ENCODE measurements around the gene PRM3. TPM values are rescaled to one million over a fixed set of nuclear protein-coding genes. Genes with fewer than 3 reads are reported as not detected.

The PRM3 gene
- polyA plus RNA-seq, 3 donors = not detected

- no peak for DNase-seq (ENCODE audit: low read depth in 3 of 3, low spot score in 2 of 3)
Measured at GRCh38 chr16:11248133-11248532, 25.3 kb downstream of the PRM3 start.

GRCh38 chr16:11245988-11246387 lies 27.4 kb downstream of the PRM3 start:
- no peak for DNase-seq (ENCODE audit: low read depth in 3 of 3, low spot score in 2 of 3)

GRCh38 chr16:11245222-11245737 lies 28.1 kb downstream of the PRM3 start:
- no peak for DNase-seq (ENCODE audit: low read depth in 3 of 3, low spot score in 2 of 3)

DNA sequence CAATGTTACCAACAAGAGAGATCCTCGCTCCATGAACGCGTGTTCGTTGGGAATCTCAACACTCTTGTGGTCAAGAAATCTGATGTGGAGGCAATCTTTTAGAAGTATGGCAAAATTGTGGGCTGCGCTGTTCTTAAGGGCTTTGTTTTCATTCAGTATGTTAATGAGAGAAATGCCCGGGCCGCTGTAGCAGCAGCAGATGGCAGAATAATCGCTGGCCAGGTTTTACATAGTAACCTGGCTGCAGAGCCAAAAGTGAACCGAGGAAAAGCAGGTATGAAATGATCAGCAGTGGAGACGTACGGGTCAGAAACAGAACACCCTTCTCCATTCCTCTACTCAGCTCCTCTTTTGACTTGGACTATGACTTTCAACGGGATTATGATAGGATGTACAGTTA lies 30.8 kb downstream of the PRM3 start:
- DNase-seq (ENCODE audit: low read depth in 3 of 3, low spot score in 2 of 3) = no peak

- no peak for DNase-seq (ENCODE audit: low read depth in 3 of 3, low spot score in 2 of 3)
Measured at GRCh38 chr16:11241480-11242204, 31.8 kb downstream of the PRM3 start.

DNA sequence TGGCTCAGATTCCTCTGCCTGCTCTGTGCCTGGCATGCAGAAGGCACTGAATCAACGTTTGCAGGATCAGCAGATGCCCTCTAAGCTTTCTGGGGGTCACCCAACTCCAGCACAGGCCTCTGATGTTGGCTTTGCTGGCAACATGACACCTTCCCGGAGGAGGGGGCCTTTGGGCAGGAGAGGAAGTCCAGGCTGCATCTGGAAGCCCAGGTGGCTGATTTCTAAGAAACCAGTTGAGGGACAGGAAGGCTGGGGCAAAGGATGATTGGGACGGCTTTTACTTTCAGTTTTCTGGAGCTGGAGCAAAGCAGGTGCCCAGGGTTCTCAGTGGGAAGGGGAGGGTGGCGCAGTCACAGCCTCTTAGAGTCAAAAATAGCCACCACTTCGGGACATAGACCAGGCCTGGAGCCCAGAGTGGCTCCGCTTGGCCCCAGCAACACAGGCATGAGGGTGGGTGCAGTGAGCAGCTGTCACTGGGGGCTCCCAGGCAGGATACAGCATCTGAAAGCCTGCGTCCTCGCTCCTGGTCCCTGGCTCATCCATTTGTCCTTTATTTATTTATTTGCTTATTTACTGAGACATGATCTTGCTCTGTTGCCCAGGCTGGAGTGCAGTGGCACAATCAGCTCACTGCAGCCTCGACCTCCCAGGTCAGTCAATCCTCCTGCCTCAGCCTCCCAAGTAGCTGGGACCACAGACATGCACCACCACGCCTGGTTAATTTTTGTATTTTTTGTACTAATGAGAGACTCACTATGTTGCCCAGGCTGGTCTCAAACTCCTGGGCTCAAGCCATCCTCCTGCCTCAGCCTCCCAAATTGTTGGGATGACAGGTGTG lies 32.6 kb downstream of the PRM3 start:
- DNase-seq (ENCODE audit: low read depth in 3 of 3, low spot score in 2 of 3) = no peak

GRCh38 chr16:11239644-11240632 lies 33.5 kb downstream of the PRM3 start:
- no peak for DNase-seq (ENCODE audit: low read depth in 3 of 3, low spot score in 2 of 3)

DNA sequence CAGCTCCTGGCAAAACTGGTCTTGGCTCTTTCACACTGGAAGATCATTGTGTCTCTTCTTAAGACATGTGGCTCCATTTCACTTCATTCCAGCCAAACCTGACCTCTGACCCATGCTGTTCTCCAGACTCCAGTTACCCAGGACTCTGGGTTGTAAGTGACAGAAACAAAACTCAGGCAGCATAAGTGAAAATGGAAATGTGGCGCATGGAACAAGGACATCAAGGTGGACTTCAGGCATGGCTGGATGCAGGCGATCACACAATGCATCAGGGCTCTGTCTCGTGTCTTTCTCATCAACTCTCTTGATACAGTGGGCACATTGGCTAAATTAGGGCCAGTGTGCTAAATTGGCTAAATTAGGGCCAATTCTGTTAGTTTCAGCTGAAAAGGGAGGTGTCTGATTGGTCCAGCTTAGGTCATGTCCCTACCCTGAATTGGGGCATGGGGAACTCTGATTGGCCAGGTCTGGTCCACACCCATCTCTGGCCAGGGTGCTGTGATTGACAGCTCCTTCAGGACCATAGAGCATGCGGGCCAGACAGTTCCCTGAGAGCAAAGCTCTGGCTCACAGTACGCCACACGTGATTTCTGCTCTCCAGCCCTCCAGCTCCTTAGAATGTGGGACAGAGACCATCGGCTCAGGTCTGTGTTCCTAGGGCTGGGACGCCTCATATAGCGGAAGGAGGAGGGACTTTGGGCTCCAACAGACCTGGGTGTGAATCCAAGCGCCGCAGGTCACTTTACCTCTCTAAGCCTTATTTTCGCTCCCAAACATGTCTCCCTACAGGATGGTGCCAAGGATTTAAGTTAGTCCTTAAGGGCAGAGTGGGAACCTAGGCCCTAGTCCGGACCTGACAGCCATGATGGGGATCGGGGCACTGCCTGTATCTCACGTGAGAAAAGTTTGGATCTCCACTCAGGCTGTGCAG lies 34.9 kb downstream of the PRM3 start:
- DNase-seq (ENCODE audit: low read depth in 3 of 3, low spot score in 2 of 3) = no peak

DNA sequence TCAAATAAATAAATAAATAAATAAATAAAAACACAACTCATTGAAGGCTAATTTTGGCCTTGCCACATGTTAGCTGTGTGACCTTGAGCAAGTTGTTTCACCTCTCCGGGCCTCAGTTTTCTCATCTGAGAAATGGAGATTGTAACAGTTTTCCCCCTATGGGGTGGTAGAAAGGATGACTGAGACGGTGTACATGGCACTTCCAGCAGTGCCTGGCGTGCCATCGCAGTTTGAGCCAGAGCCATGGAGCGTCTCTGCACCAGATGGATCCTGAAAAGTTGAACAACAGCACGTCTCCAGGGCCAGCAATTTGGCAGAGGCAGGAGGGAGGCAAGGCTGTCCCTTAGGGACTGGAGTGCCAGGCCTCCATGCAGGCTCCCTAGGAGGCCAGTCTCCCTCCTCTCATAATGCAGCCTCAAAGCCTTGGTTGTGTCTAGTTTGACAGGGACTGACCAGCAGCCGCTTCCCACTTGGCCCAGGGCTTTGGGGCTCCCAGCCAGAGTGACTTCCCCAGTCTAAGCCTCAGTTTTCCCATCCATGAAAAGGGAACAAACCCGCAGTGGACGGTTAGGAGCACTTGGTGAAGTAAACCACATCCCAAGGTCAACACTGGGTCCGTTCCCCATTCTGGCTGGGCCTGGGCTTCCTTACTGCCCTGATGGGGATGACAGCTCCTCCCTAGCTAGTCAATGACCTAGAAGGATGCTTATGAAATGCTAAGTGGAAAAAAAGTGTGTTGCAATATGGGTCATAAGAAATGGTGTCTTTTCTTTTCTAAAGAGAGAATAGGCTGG lies 36.8 kb downstream of the PRM3 start:
- DNase-seq (ENCODE audit: low read depth in 3 of 3, low spot score in 2 of 3) = no peak

DNA sequence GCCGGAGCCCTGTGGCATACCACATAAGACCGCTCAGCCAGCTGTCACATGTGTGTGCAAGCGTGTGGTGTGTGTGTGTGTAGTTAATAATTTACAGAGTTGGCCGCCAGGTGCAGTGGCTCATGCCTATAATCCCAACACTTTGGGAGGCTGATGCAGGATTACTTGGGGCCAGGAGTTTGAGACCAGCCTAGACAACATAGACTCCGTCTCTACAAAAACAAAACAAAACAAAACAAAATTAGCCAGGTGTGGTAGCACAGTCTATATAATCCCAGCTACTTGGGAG lies 37.8 kb downstream of the PRM3 start:
- DNase-seq (ENCODE audit: low read depth in 3 of 3, low spot score in 2 of 3) = no peak

GRCh38 chr16:11234884-11235702 lies 38.3 kb downstream of the PRM3 start:
- DNase-seq (ENCODE audit: low read depth in 3 of 3, low spot score in 2 of 3) = no peak

DNA sequence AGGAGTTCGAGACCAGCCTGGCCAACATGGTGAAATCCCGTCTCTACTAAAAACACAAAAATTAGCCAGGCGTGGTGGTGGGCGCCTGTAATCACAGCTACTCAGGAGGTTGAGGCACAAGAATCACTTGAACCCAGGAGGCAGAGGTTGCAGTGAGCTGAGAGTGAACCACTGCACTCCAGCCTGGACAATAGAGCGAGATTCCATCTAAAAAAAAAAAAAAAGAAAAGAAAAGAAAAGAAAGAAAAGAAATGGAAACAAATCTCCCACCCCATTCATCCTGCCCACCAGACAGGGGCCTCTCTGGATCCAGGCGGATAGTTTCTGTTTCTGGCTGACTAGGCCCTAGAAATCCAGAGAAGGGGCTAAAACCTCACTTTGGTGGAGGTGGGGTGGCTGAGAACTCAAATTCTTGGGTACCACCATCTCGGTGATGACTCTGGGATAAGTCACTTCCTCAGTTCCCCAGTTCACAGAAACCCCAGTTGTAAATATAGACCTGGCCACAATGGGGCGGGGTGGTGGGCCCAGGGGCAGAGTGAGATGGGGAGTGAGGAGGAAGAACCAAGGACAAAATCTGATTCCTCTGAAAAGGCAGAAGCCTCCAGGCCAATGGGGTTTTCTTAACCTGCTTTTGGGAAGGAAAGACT lies 39.6 kb downstream of the PRM3 start:
- no peak for DNase-seq (ENCODE audit: low read depth in 3 of 3, low spot score in 2 of 3)

DNA sequence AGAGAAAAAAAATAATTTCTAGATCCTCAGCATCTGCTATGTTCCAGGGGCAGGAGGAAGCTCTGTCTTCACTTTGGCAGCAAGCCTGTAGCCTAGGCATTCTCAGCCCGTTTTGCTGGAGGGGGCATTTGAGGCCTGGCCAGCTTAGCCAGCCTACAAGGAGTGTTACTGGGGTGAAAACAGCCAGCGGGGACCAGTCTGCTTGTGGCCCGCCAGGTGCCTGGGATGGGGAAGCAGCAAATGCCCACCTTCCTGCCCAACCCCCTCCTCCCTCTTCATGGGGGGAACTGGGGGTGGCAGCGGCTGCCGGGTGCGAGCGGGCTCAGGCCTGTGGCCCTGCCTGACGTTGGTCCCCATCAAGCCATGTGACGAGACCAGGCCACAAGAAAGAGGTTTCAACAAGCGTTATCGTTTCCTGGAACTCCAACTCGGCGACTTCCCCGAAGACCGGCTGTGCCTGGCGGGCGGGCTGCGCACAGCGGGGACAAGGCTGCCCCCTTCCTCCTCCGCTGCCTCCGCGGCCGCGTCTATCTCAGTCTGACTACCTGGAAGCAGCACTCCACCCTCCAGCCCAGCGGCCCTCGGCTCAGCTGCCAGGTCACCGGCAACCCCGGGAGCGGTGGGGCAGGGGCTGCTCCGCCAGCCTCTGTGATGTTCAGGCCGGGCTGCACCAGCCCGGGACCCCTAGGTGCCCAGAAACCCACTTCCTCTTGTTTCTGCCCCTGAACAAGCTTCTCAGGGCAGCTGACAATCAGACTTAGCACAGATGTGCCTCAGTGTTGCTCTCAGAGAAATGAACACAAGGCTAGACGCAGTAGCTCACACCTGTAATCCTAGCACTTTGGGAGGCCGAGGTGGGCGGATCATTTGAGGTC lies 40.3 kb downstream of the PRM3 start:
- no peak for DNase-seq (ENCODE audit: low read depth in 3 of 3, low spot score in 2 of 3)

DNA sequence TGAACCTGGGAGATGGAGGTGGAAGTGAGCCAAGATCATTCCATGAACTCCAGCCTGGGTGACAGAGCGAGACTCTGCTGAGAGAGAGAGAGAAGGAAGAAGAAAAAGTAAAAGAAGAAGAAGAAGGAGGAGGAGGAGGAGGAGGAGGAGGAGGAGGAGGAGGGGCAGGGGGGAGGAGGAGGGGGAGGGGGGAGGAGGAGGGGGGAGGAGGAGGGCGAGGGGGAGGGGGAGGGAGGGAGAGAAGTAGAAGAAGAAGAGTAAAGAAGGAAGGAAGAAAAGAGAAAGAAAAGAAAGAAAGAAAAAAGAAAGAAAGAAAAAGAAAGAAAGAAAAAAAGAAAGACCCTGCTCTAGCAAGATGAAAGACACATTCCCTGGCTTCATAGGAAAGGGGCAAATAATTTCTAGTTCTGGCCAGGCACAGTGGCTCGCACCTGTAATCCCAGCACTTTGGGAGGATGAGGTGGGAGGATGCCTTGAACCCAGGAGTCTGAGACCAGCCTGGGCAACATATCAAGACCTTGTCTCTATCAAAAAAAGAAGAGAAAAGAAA lies 41.1 kb downstream of the PRM3 start:
- DNase-seq (ENCODE audit: low read depth in 3 of 3, low spot score in 2 of 3) = no peak

- DNase-seq (ENCODE audit: low read depth in 3 of 3, low spot score in 2 of 3) = no peak
Measured at GRCh38 chr16:11231367-11231970, 42.0 kb downstream of the PRM3 start.

DNA sequence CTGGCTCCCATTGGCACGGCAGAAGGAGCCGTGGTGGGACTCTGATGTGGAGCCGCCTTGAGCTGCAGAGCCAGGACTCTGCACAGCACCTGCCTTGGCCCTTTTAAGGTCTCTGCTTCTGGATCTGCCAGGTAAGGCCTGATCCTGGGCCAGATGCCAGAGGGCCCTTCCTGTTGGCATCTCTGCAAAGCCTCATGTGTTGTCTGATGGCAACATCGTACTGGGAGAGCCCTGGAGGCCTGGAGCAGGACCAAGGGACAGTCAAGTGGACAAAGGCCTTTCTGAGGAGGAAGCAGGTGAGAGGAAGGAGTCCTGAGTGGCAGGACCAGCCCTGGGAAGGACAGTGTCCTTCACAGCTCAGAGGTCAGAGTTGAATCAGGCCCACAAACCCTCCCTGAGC lies 43.5 kb downstream of the PRM3 start:
- DNase-seq (ENCODE audit: low read depth in 3 of 3, low spot score in 2 of 3) = no peak

Measured in right renal cortex interstitium (tissue), 3 donors.